WI38 (cell line): ENCODE results near the gene FTO.

Experiments
- H3K4me3 ChIP-seq: 2 replicates; pipeline ENCODE4 v1.5.1; 2011; ENCODE audit warnings: low read depth, mild to moderate bottlenecking, control low read depth, low read length
- TF ChIP-seq, protein P1 (sequence below): IDR thresholded peaks from 2 replicates; pipeline ENCODE4 v1.5.1; 2012; ENCODE audit warnings: low read depth, mild to moderate bottlenecking, control low read depth, low read length

Gene FTO

DNA sequence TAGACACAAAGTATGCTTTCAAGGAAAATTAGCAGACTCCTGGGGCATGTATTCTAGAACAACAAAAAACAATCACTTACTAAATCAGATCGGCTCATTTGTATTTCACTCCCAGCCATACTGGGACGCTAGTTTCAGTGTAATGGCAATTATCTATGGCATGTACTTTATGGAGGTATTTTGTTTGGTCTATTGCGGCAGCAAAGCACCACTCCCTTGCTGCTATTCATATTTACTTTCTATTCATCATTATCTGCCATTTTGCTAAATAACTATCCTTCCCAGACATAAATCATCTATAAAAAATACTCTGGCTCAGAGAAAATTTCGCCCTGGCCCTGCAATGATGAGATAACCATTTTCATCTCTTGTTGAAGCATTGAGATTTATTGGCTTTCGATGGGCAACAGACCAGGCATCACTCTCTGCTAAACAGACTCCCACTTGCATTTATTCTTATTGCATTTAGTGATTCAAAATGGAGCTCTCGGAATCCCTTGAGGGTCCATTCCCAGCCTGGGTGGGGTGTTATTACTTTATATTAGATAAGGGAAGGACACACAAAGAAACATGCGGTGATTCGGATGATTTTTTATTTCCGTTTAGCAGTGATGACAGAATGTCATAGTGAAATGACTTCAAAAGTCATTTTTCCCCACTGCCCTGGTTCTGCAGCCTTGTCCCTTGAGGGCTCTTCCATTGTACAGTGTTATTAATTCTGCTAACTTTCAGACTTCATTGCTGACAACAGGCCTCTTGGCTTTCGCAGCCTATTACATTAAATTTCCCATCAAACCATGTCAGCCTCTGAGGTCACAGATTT lies 356.9 kb downstream of the FTO start:
- H3K4me3 ChIP-seq: no peak overlapping the region
- TF ChIP-seq, protein P1, sequence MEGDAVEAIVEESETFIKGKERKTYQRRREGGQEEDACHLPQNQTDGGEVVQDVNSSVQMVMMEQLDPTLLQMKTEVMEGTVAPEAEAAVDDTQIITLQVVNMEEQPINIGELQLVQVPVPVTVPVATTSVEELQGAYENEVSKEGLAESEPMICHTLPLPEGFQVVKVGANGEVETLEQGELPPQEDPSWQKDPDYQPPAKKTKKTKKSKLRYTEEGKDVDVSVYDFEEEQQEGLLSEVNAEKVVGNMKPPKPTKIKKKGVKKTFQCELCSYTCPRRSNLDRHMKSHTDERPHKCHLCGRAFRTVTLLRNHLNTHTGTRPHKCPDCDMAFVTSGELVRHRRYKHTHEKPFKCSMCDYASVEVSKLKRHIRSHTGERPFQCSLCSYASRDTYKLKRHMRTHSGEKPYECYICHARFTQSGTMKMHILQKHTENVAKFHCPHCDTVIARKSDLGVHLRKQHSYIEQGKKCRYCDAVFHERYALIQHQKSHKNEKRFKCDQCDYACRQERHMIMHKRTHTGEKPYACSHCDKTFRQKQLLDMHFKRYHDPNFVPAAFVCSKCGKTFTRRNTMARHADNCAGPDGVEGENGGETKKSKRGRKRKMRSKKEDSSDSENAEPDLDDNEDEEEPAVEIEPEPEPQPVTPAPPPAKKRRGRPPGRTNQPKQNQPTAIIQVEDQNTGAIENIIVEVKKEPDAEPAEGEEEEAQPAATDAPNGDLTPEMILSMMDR: no peak

DNA sequence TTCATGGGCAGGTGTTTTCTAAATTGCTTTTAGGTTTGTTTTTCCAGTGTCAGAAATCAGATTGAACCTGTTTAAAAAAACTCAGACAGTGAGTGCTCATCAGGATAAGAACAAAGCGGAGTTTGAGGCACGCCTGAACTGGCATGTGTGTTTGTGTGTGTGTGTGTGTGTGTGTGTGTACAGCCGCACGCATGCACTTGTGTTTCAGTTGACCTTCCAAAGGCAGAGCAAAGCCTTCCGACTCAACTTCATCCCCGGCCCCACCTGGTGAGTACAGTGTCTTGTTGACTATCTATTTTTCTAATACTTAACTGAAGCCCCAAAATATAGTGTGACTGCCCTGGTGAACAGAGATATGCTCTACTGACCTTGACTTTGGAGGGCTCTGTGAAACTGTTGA lies 357.5 kb downstream of the FTO start:
- H3K4me3 ChIP-seq: no peak overlapping the region
- TF ChIP-seq, protein P1: no peak

DNA sequence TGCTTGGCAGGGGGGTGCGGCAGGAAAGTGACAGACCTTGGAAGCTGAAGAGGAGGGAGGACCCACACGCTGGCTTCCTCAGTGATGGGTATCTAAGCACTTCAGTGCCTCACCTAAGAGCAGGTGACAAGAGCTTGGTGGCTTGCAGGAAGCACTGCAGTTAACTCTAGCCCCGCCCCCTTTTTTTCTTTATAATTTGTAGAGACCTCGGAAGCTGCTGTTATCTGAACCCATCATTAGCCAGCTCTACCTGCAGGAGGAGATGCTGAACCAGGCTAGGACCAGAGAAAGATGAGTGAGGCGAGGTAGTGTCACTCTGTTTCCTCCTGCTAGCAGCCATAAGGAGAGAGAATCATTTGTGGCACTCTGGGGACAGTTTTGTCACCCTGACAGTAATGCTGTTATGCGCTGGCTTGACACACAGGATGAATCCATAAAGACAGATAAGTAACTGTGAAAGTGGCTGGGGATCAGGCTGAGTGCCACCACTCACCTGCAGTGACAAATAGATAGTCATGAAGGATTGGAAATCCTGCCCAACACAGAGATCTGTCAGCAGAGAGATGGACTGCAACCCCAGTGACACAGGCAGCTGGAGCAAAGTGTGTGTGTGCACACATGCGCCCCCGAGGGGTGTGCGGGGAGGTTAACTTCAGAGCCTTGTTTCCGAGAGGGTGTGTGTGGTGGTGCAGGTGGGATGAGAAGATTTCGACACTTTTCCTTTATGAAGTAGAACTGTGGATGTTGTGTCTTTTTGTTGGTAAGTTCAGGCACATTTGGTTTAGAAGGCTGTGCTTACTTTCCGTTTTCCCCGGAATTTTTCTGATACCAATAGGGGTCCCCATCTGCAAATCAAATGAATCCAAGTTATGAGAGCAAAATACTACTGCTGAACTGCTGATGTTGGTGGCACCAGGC lies 358.7 kb downstream of the FTO start:
- TF ChIP-seq, protein P1: no peak
- no peak overlapping the region for H3K4me3 ChIP-seq

DNA sequence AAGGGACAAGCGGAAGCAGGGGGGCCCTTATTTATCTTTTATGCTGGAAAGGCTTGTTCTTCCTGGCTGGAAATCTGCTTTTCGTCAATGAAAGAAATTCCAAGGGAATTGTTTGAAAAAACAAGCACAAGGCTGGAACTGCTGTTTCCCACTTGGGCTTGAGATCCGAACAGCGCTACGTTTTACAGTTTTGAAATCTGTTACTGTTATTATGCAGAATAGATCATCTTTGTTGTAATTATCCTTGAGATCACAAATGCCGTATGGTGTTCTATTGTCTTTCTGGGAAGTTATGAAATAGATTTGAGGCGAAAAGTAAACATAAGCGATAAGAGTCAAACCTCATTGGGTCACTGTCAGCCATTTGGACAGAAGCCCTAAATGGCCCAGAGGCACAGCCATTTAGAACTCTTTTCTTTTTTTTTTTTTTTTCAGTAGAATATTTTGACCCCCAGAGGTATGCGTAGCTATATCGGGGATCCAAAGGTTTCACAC lies 359.4 kb downstream of the FTO start:
- TF ChIP-seq, protein P1: no peak

DNA sequence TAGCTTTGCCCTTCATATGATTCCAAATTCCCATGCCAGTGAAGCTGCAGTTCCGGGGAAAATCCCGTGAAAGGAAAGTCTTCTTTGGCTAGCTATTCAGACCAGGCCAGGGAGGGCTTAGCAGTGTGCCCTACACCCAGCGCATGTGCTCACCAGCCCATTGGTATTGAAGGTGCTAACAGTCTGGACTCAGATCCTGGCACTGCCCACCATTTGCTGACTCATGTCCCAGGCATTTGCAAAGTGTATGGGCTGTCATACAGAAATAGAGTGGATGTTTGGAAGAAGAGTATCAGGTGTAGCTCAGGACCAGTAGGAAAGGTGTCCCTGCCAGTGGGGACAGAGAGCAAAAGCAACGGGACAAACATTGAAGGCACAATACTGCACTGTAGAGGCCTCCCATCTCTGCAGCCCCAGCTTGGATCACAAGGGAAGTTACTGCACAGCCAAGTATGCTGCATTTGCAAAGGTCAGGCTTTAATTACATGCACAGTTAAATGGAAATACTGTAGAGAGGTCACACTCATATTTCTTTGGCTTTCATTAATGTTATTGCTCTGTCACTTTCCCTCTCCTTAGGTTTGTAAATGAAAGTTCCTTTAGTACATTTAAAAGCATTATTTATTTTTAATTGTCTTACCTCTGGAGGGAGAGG lies 362.6 kb downstream of the FTO start:
- no peak overlapping the region for H3K4me3 ChIP-seq
- TF ChIP-seq, protein P1: no peak

More for the DNA sequence above, 359.4 kb downstream of the FTO start:
- H3K4me3 ChIP-seq: no peak overlapping the region

DNA sequence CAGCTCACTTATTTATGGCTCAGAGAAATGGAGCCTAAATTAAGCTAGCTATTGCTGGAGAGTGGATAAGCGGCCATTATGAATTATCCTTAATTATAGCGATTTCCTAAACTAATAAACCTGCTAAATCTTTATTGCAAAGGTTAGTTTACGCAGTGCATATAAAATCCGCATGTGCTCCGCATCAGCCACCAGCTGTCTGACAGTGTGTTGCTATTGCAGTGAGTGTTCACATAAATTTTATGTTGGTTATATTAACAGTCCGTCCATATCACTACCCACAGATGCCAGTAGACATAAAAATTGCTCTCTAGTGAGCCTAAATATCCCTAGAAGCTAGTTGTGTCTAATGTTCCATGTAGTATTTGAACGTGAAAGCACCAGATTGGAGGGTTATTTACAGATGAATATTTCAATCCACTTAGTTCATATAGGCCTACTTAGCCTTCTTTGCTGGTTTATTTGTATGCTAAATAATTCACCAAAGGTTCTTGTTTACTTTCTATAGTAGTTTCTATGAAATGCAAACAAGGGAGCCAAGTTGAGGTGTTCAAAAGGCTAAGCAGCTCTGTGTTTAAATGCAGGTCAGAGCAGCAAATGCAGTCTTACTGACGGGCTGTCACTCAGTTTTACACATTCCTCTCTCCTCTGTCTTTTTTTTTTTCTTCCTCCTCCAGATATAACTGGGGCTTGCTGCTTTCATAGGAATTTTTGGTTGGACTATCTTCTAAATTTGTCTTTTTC lies 363.5 kb downstream of the FTO start:
- no peak overlapping the region for H3K4me3 ChIP-seq

More for the DNA sequence above, 363.5 kb downstream of the FTO start:
- TF ChIP-seq, protein P1: no peak
